B cell (primary cell): Measurements from ENCODE around the gene TTC39C. TPM values are rescaled to one million over a fixed set of nuclear protein-coding genes. Genes with fewer than 3 reads are reported as not detected.

Experiments used
- ATAC-seq: fragments of 200-7000 bp; cut with Tn5 transposase; one replicate; pipeline ENCODE4 v1.10.0; 2021; ENCODE audit warnings: low read depth, mild to moderate bottlenecking, moderate number of reproducible peaks, moderate library complexity
- CTCF ChIA-PET: fragments of 350-600 bp; sonication (Branson Sonifier 250); formaldehyde crosslinking; loops from one replicate; lab custom pipeline; 2021; ENCODE audit warnings: antibody characterized with exemption, inconsistent platforms; lab: Charles Lee
- POLR2A ChIA-PET: fragments of 350-600 bp; sonication (Branson Sonifier 250); formaldehyde crosslinking; loops from one replicate; lab custom pipeline; 2021; ENCODE audit warnings: antibody characterized with exemption; lab: Charles Lee
- DNase-seq: peaks from one replicate; pipeline ENCODE4 v3.0.0; 2013
- H2AFZ ChIP-seq: 2 replicates; pipeline ENCODE4 v1.6.1; 2012; ENCODE audit warnings: mild to moderate bottlenecking, low read depth, low read length; ENCODE audit not compliant: insufficient read depth, poor library complexity, severe bottlenecking
- H3K27ac ChIP-seq, 2 donors: 1 replicate in 1 of 2; 2 replicates in 1 of 2; pipeline ENCODE4 v1.5.1; 2012 to 2013; ENCODE audit warnings: low read length in 2 of 2, mild to moderate bottlenecking in 2 of 2, moderate library complexity in 1 of 2
- H3K27me3 ChIP-seq, 4 experiments: fragments of 200-600 bp in 1 of 4; sonication (generic) in 1 of 4; replicated peaks in 1 of 4; 1 replicate in 2 of 4; 2 replicates in 2 of 4; pipeline versions ENCODE4 v1.6.1 to v1.7.0; 2013 to 2016; ENCODE audit warnings: low read length in 3 of 4, mild to moderate bottlenecking in 2 of 4, mixed read lengths in 1 of 4, moderate library complexity in 1 of 4; ENCODE audit not compliant: insufficient read depth in 4 of 4, control insufficient read depth in 3 of 4; ENCODE audit errors: control extremely low read depth in 1 of 4
- H3K36me3 ChIP-seq, 2 experiments: replicated peaks in 1 of 2; 1 replicate in 1 of 2; 2 replicates in 1 of 2; pipeline versions ENCODE4 v1.6.1 to v1.7.1; 2013; ENCODE audit warnings: low read length in 1 of 2; ENCODE audit not compliant: insufficient read depth in 2 of 2, control insufficient read depth in 1 of 2; ENCODE audit errors: control extremely low read depth in 1 of 2, extremely low read depth in 1 of 2
- H3K4me1 ChIP-seq, 2 donors: fragments of 200-600 bp in 1 of 2; sonication (generic) in 1 of 2; 1 replicate in 1 of 2; 2 replicates in 1 of 2; pipeline versions ENCODE4 v1.5.1 to v1.6.1; 2013 to 2017; ENCODE audit warnings: low read length in 2 of 2; ENCODE audit not compliant: control insufficient read depth in 2 of 2, insufficient read depth in 2 of 2
- H3K4me2 ChIP-seq: replicated peaks from 2 replicates; pipeline ENCODE3; 2012; ENCODE audit warnings: mild to moderate bottlenecking, low read depth, low read length; ENCODE audit not compliant: poor library complexity, severe bottlenecking
- H3K4me3 ChIP-seq, 5 experiments: fragments of 200-600 bp in 1 of 5; sonication (generic) in 1 of 5; 1 replicate in 3 of 5; 2 replicates in 2 of 5; pipeline versions ENCODE4 v1.5.1 to v1.7.0; 2011 to 2016; ENCODE audit warnings: low read length in 4 of 5, mild to moderate bottlenecking in 4 of 5, low read depth in 2 of 5, control low read depth in 1 of 5, moderate library complexity in 1 of 5; ENCODE audit not compliant: insufficient read depth in 1 of 5; ENCODE audit errors: control extremely low read depth in 1 of 5, extremely low read depth in 1 of 5
- H3K79me2 ChIP-seq: fragments of 200-600 bp; sonication (generic); one replicate; pipeline ENCODE4 v1.6.0; 2016; ENCODE audit warnings: low read length; ENCODE audit not compliant: control insufficient read depth, insufficient read depth
- H3K9ac ChIP-seq: fragments of 200-600 bp; sonication (generic); 2 replicates; pipeline ENCODE4 v1.6.1; 2017; ENCODE audit warnings: mild to moderate bottlenecking, low read length, moderate library complexity
- H3K9me3 ChIP-seq, 3 donors: one replicate each; pipeline versions ENCODE4 v1.6.1 to v1.7.1; 2013; ENCODE audit warnings: low read length in 2 of 3; ENCODE audit not compliant: control insufficient read depth in 2 of 3, insufficient read depth in 1 of 3; ENCODE audit errors: control extremely low read depth in 1 of 3
- H4K20me1 ChIP-seq: 2 replicates; pipeline ENCODE4 v1.6.0; 2012; ENCODE audit warnings: mild to moderate bottlenecking, low read length; ENCODE audit not compliant: insufficient read depth, control insufficient read depth, poor library complexity, severe bottlenecking
- H3K27ac Mint-ChIP-seq: one replicate; pipeline ENCODE4 v1.8.0; 2021; ENCODE audit warnings: mixed read lengths
- H3K27me3 Mint-ChIP-seq: one replicate; pipeline ENCODE4 v1.8.0; 2021; ENCODE audit warnings: mixed read lengths
- H3K4me1 Mint-ChIP-seq: one replicate; pipeline ENCODE4 v1.8.0; 2021; ENCODE audit warnings: mixed read lengths
- H3K4me3 Mint-ChIP-seq: one replicate; pipeline ENCODE4 v1.8.0; 2021; ENCODE audit warnings: mixed read lengths
- H3K9me3 Mint-ChIP-seq: one replicate; pipeline ENCODE4 v1.8.0; 2022; ENCODE audit warnings: mixed read lengths; ENCODE audit not compliant: insufficient read depth
- EZH2 ChIP-seq: IDR thresholded peaks from 2 replicates; pipeline ENCODE4 v1.6.1; 2012; ENCODE audit warnings: borderline replicate concordance, low read depth, mild to moderate bottlenecking, moderate library complexity, low read length; ENCODE audit not compliant: insufficient read depth, poor library complexity, severe bottlenecking
- WGBS: methylation state at CpG from one replicate; pipeline ENCODE4 v1.1.5; 2013; ENCODE audit warnings: missing lambda C conversion rate; ENCODE audit not compliant: insufficient coverage; 5-methylcytosine and 5-hydroxymethylcytosine counted together
- intact Hi-C: fragments of 100-400 bp; cut with micrococcal nuclease; formaldehyde crosslinking; loops from one replicate; pipeline ENCODE4 v1.10.0; 2022
- polyA plus RNA-seq: library from polyadenylated mRNA; depleted of rRNA; stranded (reverse); fragments of >200 nt; gene quantifications from 2 replicates; pipeline ENCODE4 v1.2.3, GENCODE V29; 2012
- total RNA-seq, 2 donors: library from RNA; stranded (reverse); fragments of 120-200 nt in 1 of 2; gene quantifications; 1 replicate in 1 of 2; 2 replicates in 1 of 2; pipeline versions ENCODE4 v1.2.3 to v1.2.4, GENCODE V29; 2013 to 2022
- TF ChIP-seq, protein P1 (sequence below): fragments of 200-600 bp; IDR thresholded peaks from one replicate; pipeline ENCODE4 v1.8.0; 2022; ENCODE audit warnings: antibody characterized with exemption, mild to moderate bottlenecking

Gene TTC39C
- total and polyA plus RNA-seq, 2 donors (not counting 1 experiment from before 2014, with no cell fraction given): 22.3 to 44.3 TPM

DNA sequence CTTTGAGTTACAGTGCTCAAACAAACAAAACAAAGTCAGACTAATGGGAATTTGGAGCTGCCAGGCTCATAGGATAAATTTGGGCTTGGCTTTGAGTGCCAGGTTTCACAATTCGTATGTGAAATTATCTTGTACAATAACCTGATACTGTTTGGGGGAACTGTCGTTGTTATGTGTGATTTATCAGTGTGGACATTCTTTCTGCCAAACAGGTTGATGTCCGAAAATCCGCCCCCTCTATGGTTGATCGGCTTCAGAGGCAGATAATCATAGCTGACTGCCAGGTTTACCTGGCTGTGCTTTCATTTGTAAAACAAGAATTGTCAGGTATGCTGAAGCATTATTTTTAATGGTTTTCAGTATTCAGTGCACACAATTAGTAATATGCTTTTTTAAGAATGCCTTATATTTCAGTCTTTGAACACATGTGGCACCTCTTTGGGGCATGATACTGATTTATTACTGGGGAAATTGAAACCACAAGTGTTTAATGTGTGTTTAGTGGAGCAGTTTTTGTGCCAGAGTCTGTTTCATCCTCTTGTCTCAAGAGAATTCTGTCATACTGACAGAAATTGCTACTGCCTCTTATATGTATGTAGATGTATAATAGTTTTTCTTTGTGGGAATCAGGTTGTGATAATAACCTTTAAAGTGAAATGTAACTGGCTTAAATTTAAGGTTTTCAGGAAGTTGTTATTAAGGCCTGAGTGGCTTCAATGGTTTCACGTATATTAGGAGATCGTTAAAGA, 54.6 kb downstream of the TTC39C start:
- POLR2A ChIA-PET: no interaction called here
- WGBS: 91% methylated on average over 4 of the region's 7 CpGs
- H3K4me1 ChIP-seq: peaks cover 0 to 3% of the 10 kb centered on the region in 2 donors

DNA sequence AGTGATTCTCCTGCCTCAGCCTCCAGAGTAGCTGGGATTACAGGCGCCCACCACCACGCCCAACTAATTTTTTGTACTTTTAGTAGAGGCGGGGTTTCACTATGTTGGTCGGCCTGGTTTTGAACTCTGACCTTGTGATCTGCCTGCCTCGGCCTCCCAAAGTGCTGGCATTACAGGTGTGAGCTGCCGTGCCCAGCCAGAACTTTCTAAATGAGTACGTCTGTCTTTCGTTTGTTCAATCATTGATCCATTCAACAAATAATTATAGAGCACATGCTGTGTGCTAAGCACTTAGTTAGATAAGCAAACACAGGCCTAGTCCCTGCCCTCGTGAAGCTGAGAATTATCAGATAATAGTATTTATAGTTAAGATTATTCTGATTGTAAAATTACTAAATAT, 56.5 kb downstream of the TTC39C start:
- Histone ChIP-seq H3K4me1 (peaks cover 0 to 3% of the 10 kb centered on the region in 2 donors), H3K4me3 (no peak overlapping the region), H3K9ac (no peak overlapping the region), H3K36me3 (peaks cover 5 to 22% of the 10 kb centered on the region in 2 experiments), H4K20me1 (peaks cover 13% of the 10 kb centered on the region), H3K79me2 (peaks cover 11% of the 10 kb centered on the region), H3K9me3 (no peaks in the 10 kb centered on the region), H3K27me3 (no peaks in the 10 kb centered on the region), H2AFZ (no peak overlapping the region), H3K4me2 (no peak overlapping the region), H3K27ac (no peak overlapping the region)
- DNase-seq: no peak
- Mint-ChIP-seq H3K4me1 (peaks cover 9% of the 10 kb centered on the region), H3K27ac (no peak overlapping the region), H3K4me3 (no peak overlapping the region), H3K9me3 (no peaks in the 10 kb centered on the region), H3K27me3 (no peaks in the 10 kb centered on the region)
- WGBS: 100% methylated on average over 1 of the region's 9 CpGs
- ChIA-PET CTCF (no interaction called here), POLR2A (no interaction called here)
- TF ChIP-seq EZH2: no peak
- TF ChIP-seq, protein P1, sequence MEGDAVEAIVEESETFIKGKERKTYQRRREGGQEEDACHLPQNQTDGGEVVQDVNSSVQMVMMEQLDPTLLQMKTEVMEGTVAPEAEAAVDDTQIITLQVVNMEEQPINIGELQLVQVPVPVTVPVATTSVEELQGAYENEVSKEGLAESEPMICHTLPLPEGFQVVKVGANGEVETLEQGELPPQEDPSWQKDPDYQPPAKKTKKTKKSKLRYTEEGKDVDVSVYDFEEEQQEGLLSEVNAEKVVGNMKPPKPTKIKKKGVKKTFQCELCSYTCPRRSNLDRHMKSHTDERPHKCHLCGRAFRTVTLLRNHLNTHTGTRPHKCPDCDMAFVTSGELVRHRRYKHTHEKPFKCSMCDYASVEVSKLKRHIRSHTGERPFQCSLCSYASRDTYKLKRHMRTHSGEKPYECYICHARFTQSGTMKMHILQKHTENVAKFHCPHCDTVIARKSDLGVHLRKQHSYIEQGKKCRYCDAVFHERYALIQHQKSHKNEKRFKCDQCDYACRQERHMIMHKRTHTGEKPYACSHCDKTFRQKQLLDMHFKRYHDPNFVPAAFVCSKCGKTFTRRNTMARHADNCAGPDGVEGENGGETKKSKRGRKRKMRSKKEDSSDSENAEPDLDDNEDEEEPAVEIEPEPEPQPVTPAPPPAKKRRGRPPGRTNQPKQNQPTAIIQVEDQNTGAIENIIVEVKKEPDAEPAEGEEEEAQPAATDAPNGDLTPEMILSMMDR: no peak
- ATAC-seq: no peak
- intact Hi-C loops: no loop called here

More for the DNA sequence above, 54.6 kb downstream of the TTC39C start:
- no peak for TF ChIP-seq EZH2
- TF ChIP-seq, protein P1: no peak
- Histone ChIP-seq H4K20me1 (peaks cover 17% of the 10 kb centered on the region), H3K27ac (no peak overlapping the region), H3K4me2 (no peak overlapping the region), H3K4me3 (no peak overlapping the region), H2AFZ (no peak overlapping the region), H3K36me3 (peaks cover 5 to 21% of the 10 kb centered on the region in 2 experiments), H3K9me3 (no peaks in the 10 kb centered on the region), H3K27me3 (no peaks in the 10 kb centered on the region), H3K9ac (no peak overlapping the region), H3K79me2 (peaks cover 17% of the 10 kb centered on the region)
- DNase-seq: no peak
- no peak for ATAC-seq
- Mint-ChIP-seq H3K27ac (no peak overlapping the region), H3K27me3 (no peaks in the 10 kb centered on the region), H3K4me1 (peaks cover 9% of the 10 kb centered on the region), H3K4me3 (no peak overlapping the region), H3K9me3 (no peaks in the 10 kb centered on the region)
- CTCF ChIA-PET: interaction anchor here (0.8 kb wide), 1 partner anchor 13 kb away, joined by 3 read pairs; no protein-coding TSS in a partner anchor
- intact Hi-C loops: no loop called here
